ENCODE measurements around the gene FGF1. TPM values are rescaled to one million over a fixed set of nuclear protein-coding genes. Genes with fewer than 3 reads are reported as not detected.

The FGF1 gene
- total and polyA plus RNA-seq, 12 donors = 0.42 to 2.5 (median 0.90) TPM

DNA sequence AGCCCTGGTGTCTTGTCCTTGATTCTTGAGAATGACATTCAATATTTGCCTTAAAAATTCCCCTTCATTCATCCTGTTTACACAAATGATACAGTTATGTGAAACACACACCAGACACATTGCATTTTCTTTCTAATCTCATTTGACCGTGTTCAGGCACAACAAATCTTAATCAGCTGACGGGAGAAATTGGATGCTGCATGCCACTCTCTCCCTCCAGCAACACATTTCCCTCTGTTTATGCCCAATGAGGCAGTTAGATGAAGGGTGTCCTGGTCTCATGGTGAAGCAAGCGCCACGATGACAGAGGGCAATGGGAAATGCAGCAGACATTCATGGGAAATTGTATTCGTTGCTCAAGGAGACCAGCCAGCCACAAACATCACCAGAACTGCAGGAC, 3.2 kb upstream of the FGF1 start:
- Histone ChIP-seq H3K9me3 (replicated peaks in 1 of 3) (no peaks in the 10 kb centered on the region), H3K36me3 (replicated peaks in 1 of 2) (no peaks in the 10 kb centered on the region), H3K4me3 (no peak overlapping the region), H3K27ac (no peak overlapping the region), H3K4me1 (replicated peaks in 1 of 2) (no peaks in the 10 kb centered on the region), H3K27me3 (no peaks in the 10 kb centered on the region)
- TF ChIP-seq POLR2A (IDR thresholded peaks at IDR 0.05) = no peak
- TF ChIP-seq, protein P1, sequence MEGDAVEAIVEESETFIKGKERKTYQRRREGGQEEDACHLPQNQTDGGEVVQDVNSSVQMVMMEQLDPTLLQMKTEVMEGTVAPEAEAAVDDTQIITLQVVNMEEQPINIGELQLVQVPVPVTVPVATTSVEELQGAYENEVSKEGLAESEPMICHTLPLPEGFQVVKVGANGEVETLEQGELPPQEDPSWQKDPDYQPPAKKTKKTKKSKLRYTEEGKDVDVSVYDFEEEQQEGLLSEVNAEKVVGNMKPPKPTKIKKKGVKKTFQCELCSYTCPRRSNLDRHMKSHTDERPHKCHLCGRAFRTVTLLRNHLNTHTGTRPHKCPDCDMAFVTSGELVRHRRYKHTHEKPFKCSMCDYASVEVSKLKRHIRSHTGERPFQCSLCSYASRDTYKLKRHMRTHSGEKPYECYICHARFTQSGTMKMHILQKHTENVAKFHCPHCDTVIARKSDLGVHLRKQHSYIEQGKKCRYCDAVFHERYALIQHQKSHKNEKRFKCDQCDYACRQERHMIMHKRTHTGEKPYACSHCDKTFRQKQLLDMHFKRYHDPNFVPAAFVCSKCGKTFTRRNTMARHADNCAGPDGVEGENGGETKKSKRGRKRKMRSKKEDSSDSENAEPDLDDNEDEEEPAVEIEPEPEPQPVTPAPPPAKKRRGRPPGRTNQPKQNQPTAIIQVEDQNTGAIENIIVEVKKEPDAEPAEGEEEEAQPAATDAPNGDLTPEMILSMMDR (IDR thresholded peaks at IDR 0.05) = no peak
- 73 to 85% (median 75%) methylated on average over 5 of the region's 5 CpGs for WGBS, 4 donors
- intact Hi-C loops (cut with DNase I) = no loop called here
- DNase-seq = peak in 1 of 7 donors; percentile 75

DNA sequence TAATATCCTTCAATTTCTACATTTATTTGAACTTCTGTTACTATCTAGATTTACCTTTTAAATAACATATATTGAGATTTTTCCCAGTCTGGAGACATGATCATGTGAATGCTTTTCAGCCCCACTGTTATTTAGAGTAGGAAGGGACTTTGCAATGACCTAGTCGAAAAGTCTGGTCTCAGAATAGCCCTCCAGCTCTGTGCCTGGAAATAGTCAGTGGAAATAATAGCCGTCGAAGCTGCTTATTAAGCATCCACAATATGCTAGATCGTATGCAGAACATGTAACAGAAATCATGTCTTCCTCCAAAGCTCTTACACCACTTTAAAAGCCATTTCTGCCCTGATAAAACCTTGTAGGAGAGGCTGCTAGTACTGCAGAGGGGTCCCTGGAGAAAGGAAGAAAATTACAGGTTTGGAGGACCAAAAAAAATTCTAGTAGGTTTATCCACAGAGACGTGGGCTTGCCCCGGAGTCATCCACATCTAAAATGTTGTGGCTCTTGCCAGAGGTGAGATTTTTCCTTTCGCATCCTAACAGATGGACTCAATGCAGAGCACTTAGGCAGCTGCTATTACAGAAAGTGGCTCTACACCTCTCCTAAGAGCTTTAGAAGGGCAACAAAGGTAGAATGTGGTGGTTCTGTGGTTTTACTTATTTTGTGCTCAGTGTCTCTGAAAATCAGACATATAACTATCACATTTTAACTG, 2.5 kb upstream of the FGF1 start:
- intact Hi-C loops (cut with DNase I) = no loop called here
- 72 to 83% (median 79%) methylated on average over 7 of the region's 7 CpGs for WGBS, 4 donors
- TF ChIP-seq POLR2A (IDR thresholded peaks at IDR 0.05) = no peak
- TF ChIP-seq, protein P1 (IDR thresholded peaks at IDR 0.05) = no peak
- no peaks in the 10 kb centered on the region for H3K9me3 ChIP-seq (replicated peaks in 1 of 3)
- no peaks in the 10 kb centered on the region for H3K36me3 ChIP-seq (replicated peaks in 1 of 2)
- no peaks in the 10 kb centered on the region for H3K4me1 ChIP-seq (replicated peaks in 1 of 2)
- no peak overlapping the region for H3K27ac ChIP-seq
- no peak for DNase-seq
- H3K27me3 ChIP-seq = no peaks in the 10 kb centered on the region
- no peak overlapping the region for H3K4me3 ChIP-seq

DNA sequence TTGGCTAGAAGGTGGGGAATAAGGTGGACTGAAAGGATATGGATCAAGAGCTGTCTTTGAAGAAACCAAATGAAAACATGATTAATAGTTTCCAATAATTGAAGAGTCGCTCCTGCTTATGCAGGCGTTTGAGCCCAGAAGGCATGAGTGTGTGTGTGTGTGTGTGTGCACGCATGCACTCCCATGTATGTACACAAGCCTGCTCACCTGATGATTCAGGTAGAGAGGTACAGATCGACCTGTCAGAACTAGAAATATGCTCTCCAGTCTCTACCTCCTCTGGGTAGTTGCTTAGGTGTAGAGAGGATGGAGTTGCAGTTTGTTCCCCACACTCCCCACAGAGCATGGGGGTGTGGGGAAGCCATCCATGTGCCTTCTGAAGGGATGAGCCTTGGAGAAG, 1.1 kb upstream of the FGF1 start:
- Histone ChIP-seq H3K27me3 (no peaks in the 10 kb centered on the region), H3K9me3 (replicated peaks in 1 of 3) (no peaks in the 10 kb centered on the region), H3K27ac (no peak overlapping the region), H3K36me3 (replicated peaks in 1 of 2) (no peaks in the 10 kb centered on the region), H3K4me1 (replicated peaks in 1 of 2) (no peaks in the 10 kb centered on the region), H3K4me3 (no peak overlapping the region)
- no peak for DNase-seq
- WGBS, 4 donors = 82 to 87% (median 83%) methylated on average over 4 of the region's 4 CpGs
- intact Hi-C loops (cut with DNase I) = no loop called here
- no peak for TF ChIP-seq POLR2A (IDR thresholded peaks at IDR 0.05)
- TF ChIP-seq, protein P1 (IDR thresholded peaks at IDR 0.05) = no peak

DNA sequence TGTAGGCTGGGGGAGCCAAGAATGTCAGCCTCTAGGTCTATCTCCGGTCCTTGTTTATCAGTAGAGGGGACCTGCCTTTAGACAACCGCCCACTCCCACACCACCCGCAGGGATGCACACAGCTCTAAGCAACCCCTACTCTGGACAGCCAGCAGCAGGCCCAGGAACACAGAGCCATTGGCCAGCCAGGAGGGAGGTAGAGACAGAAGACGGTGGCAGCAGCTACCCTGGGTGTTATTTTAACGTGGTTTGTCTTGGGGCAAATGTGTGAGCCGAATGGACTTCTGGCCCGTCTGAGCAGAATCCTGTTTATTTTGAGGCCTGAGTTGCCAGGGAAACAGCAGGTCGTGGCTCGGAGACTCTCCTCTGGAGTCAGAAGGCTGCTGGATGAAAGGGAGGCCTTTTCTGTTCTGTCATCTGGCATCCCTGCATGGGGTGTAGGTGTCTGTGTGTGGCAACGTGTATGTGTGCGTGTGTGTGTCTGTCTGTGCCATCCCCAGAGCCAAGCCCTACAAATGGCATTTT, 382 bp upstream of the FGF1 start:
- H3K4me1 ChIP-seq (replicated peaks in 1 of 2) = no peaks in the 10 kb centered on the region
- DNase-seq = peak in 1 of 7 donors; percentile 47
- intact Hi-C loops (cut with DNase I) = no loop called here
- H3K27ac ChIP-seq = no peak overlapping the region
- H3K4me3 ChIP-seq = no peak overlapping the region
- 70 to 83% (median 72%) methylated on average over 7 to 11 of the region's 11 CpGs for WGBS, 4 donors
- H3K9me3 ChIP-seq (replicated peaks in 1 of 3) = no peaks in the 10 kb centered on the region
- H3K36me3 ChIP-seq (replicated peaks in 1 of 2) = no peaks in the 10 kb centered on the region
- TF ChIP-seq, protein P1 (IDR thresholded peaks at IDR 0.05) = no peak
- no peak for TF ChIP-seq POLR2A (IDR thresholded peaks at IDR 0.05)
- H3K27me3 ChIP-seq = no peaks in the 10 kb centered on the region
